GM12891 (cell line): ENCODE results near the gene RCOR1.

Source experiments
- DNase-seq: peaks from one replicate; pipeline ENCODE4 v3.0.0; 2011; ENCODE audit warnings: low spot score; ENCODE audit not compliant: insufficient read length
- FAIRE-seq: peaks from 2 replicates; lab custom pipeline; 2011; peaks lifted over from hg19 to GRCh38; lab: Jason Lieb, UNC
- PAX5 ChIP-seq: IDR thresholded peaks from 2 replicates; pipeline ENCODE4 v1.6.1; 2011; ENCODE audit warnings: low read length, moderate library complexity, mild to moderate bottlenecking; ENCODE audit not compliant: insufficient read depth, severe bottlenecking
- POLR2A ChIP-seq: IDR thresholded peaks from 2 replicates; pipeline ENCODE4 v1.6.1; 2011; ENCODE audit warnings: low read depth, low read length, control low read depth
- POLR2AphosphoS5 ChIP-seq: IDR thresholded peaks from 2 replicates; pipeline ENCODE4 v1.6.1; 2011; ENCODE audit warnings: low read depth, low read length, control low read depth
- POU2F2 ChIP-seq: IDR thresholded peaks from 2 replicates; pipeline ENCODE4 v1.6.1; 2011; ENCODE audit warnings: low read depth, mild to moderate bottlenecking, control low read depth, low read length, moderate library complexity
- SPI1 ChIP-seq: IDR thresholded peaks from 2 replicates; pipeline ENCODE4 v1.6.1; 2011; ENCODE audit warnings: low read depth, low read length, control low read depth
- TAF1 ChIP-seq: IDR thresholded peaks from 2 replicates; pipeline ENCODE4 v1.6.1; 2011; ENCODE audit warnings: low read depth, low read length, control low read depth

Gene RCOR1

GRCh38 chr14:102644523-102644922 lies 52.1 kb downstream of the RCOR1 start:
- no peak for FAIRE-seq
- no peak for TF ChIP-seq POLR2AphosphoS5
- TF ChIP-seq SPI1 = peak; percentile 59
- no peak for TF ChIP-seq PAX5
- TF ChIP-seq TAF1 = no peak
- no peak for TF ChIP-seq POLR2A
- no peak for DNase-seq

GRCh38 chr14:102645746-102646440 lies 53.4 kb downstream of the RCOR1 start:
- TF ChIP-seq POLR2A (no peak), POU2F2 (no peak), POLR2AphosphoS5 (no peak), SPI1 (no peak), PAX5 (no peak), TAF1 (no peak)
- no peak for DNase-seq
- peak; percentile 87 for FAIRE-seq

GRCh38 chr14:102646615-102647014 lies 54.2 kb downstream of the RCOR1 start:
- FAIRE-seq (peak; percentile 20), DNase-seq (no peak)
- TF ChIP-seq TAF1 = no peak
- 0 out of 2 replicates have a peak, but pooled peaks have one; percentile 9 for TF ChIP-seq SPI1

- TF ChIP-seq POLR2AphosphoS5 (no peak), POLR2A (no peak), POU2F2 (no peak), PAX5 (no peak), SPI1 (no peak), TAF1 (no peak)
- FAIRE-seq = no peak
- no peak for DNase-seq
Observed at GRCh38 chr14:102652194-102652593, 59.7 kb downstream of the RCOR1 start.

GRCh38 chr14:102654298-102654697 lies 61.8 kb downstream of the RCOR1 start:
- no peak for FAIRE-seq
- TF ChIP-seq POU2F2 = no peak
- TF ChIP-seq PAX5 = no peak
- TF ChIP-seq POLR2A = no peak
- TF ChIP-seq POLR2AphosphoS5 = no peak
- TF ChIP-seq SPI1 = no peak
- no peak for TF ChIP-seq TAF1
- DNase-seq = no peak

- FAIRE-seq = no peak
- no peak for TF ChIP-seq SPI1
- no peak for TF ChIP-seq POLR2A
- no peak for TF ChIP-seq POU2F2
- TF ChIP-seq TAF1 = no peak
- no peak for DNase-seq
Observed at GRCh38 chr14:102655137-102655536, 62.7 kb downstream of the RCOR1 start.

- no peak for FAIRE-seq
- no peak for TF ChIP-seq POLR2A
- TF ChIP-seq POLR2AphosphoS5 = no peak
- no peak for TF ChIP-seq SPI1
- no peak for TF ChIP-seq POU2F2
- no peak for TF ChIP-seq TAF1
- no peak for TF ChIP-seq PAX5
Observed at GRCh38 chr14:102659797-102660196, 67.3 kb downstream of the RCOR1 start.

GRCh38 chr14:102661614-102662013 lies 69.2 kb downstream of the RCOR1 start:
- TF ChIP-seq POLR2A (no peak), POLR2AphosphoS5 (no peak), PAX5 (no peak), SPI1 (no peak), TAF1 (no peak), POU2F2 (no peak)
- DNase-seq = no peak
- no peak for FAIRE-seq

More at GRCh38 chr14:102659797-102660196, 67.3 kb downstream of the RCOR1 start:
- DNase-seq = no peak

GRCh38 chr14:102662636-102663430 lies 70.4 kb downstream of the RCOR1 start:
- TF ChIP-seq POU2F2 = no peak
- no peak for TF ChIP-seq TAF1
- TF ChIP-seq POLR2AphosphoS5 = no peak
- TF ChIP-seq PAX5 = no peak
- TF ChIP-seq POLR2A = no peak
- TF ChIP-seq SPI1 = no peak
- no peak for DNase-seq
- FAIRE-seq = no peak

- TF ChIP-seq POLR2AphosphoS5 (no peak), TAF1 (no peak), SPI1 (no peak), PAX5 (no peak), POU2F2 (no peak), POLR2A (no peak)
- FAIRE-seq = no peak
- DNase-seq = no peak
Observed at GRCh38 chr14:102663440-102663839, 71.0 kb downstream of the RCOR1 start.
